Stromal cell of bone marrow (primary cell): ENCODE results near the gene NOXA1.
"Not testable (repeated sequence)": the region's sequence is repeated elsewhere in the genome, so short reads cannot be mapped to it uniquely, and the experiment has no call there.

Source experiments
- DNase-seq: peaks from one replicate; pipeline ENCODE4 v3.0.0-alpha.2; 2012; ENCODE audit warnings: low read depth

Gene NOXA1

GRCh38 chr9:137462986-137463930, 40.1 kb downstream of the NOXA1 start:
- no peak for DNase-seq

- no peak for DNase-seq
Measured at GRCh38 chr9:137463931-137464290, 40.7 kb downstream of the NOXA1 start.

GRCh38 chr9:137464291-137464999, 41.3 kb downstream of the NOXA1 start:
- no peak for DNase-seq

GRCh38 chr9:137465000-137465719, 42.0 kb downstream of the NOXA1 start:
- no peak for DNase-seq

GRCh38 chr9:137465720-137466388, 42.7 kb downstream of the NOXA1 start:
- no peak for DNase-seq

- DNase-seq, result not testable (repeated sequence)
Measured at GRCh38 chr9:137466389-137467085, 43.3 kb downstream of the NOXA1 start.

GRCh38 chr9:137467161-137467581, 44.0 kb downstream of the NOXA1 start:
- no peak for DNase-seq

GRCh38 chr9:137467896-137468295, 44.7 kb downstream of the NOXA1 start:
- DNase-seq, result no peak

GRCh38 chr9:137470785-137471184, 47.6 kb downstream of the NOXA1 start:
- DNase-seq, result no peak

GRCh38 chr9:137474271-137474670, 51.1 kb downstream of the NOXA1 start:
- no peak for DNase-seq

- DNase-seq, result no peak
Measured at GRCh38 chr9:137475666-137476065, 52.5 kb downstream of the NOXA1 start.

GRCh38 chr9:137476856-137477255, 53.7 kb downstream of the NOXA1 start:
- no peak for DNase-seq

GRCh38 chr9:137477778-137478612, 54.8 kb downstream of the NOXA1 start:
- DNase-seq, result no peak

GRCh38 chr9:137478613-137478961, 55.4 kb downstream of the NOXA1 start:
- no peak for DNase-seq

GRCh38 chr9:137478962-137479861, 56.0 kb downstream of the NOXA1 start:
- DNase-seq, result no peak

- DNase-seq, result no peak
Measured at GRCh38 chr9:137479892-137480685, 56.9 kb downstream of the NOXA1 start.

GRCh38 chr9:137480686-137481683, 57.8 kb downstream of the NOXA1 start:
- no peak for DNase-seq
